A673 (cell line): ENCODE measurements around the gene PDGFB.

Source experiments
- CTCF ChIP-seq: fragments of 300-800, 200-600 bp; sonication (generic); conservative IDR thresholded peaks from 2 replicates; pipeline ENCODE4 v1.5.1; 2017; ENCODE audit warnings: low read depth, mild to moderate bottlenecking, antibody characterized with exemption, low read length, moderate library complexity, mixed read lengths
- EZH2 ChIP-seq: fragments of 200-600 bp; sonication (generic); IDR thresholded peaks from 2 replicates; pipeline ENCODE4 v1.6.1; 2017; ENCODE audit warnings: borderline replicate concordance, low read depth, mild to moderate bottlenecking, mixed read lengths, antibody characterized with exemption, low read length; ENCODE audit not compliant: poor library complexity, severe bottlenecking

GRCh38 chr22:39259666-39260065 lies 14.9 kb upstream of the PDGFB start:
- TF ChIP-seq EZH2 (no peak), CTCF (no peak)
